DMS79 (cell line): ENCODE data around the gene RRBP1.

Source experiments
- DNase-seq: peaks from one replicate; lab custom pipeline; 2025; lab: John Stamatoyannopoulos, UW

The RRBP1 gene

GRCh38 chr20:17680836-17681725 is 961 bp downstream of the RRBP1 start:
- peak; percentile 8 for DNase-seq

- no peak for DNase-seq
These were observed 1.9 kb downstream of the RRBP1 start for GRCh38 chr20:17679941-17680835.

GRCh38 chr20:17678886-17679285 is 3.2 kb downstream of the RRBP1 start:
- no peak for DNase-seq

- no peak for DNase-seq
These were observed 3.7 kb downstream of the RRBP1 start for GRCh38 chr20:17678295-17678694.

DNA sequence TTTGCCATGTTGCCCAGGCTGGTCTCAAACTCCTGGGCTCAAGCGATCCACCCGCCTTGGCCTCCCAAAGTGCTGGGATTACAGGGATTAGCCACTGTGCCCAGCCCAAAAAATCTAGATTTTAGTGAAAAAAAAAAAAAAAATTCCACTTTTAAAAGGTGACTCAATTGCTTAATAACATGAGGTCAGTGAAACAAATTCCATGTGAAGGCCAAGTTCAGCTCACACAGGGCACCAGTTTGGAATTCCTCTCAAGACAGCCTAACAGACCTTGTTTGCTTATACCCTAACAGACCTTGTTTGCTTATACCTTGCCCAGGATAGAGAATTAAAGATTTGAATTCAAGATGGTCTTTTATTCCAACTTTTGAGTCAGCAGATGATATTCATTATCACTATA is 5.1 kb downstream of the RRBP1 start:
- no peak for DNase-seq

- DNase-seq: no peak
These were observed 5.7 kb downstream of the RRBP1 start for GRCh38 chr20:17676378-17676759.

DNA sequence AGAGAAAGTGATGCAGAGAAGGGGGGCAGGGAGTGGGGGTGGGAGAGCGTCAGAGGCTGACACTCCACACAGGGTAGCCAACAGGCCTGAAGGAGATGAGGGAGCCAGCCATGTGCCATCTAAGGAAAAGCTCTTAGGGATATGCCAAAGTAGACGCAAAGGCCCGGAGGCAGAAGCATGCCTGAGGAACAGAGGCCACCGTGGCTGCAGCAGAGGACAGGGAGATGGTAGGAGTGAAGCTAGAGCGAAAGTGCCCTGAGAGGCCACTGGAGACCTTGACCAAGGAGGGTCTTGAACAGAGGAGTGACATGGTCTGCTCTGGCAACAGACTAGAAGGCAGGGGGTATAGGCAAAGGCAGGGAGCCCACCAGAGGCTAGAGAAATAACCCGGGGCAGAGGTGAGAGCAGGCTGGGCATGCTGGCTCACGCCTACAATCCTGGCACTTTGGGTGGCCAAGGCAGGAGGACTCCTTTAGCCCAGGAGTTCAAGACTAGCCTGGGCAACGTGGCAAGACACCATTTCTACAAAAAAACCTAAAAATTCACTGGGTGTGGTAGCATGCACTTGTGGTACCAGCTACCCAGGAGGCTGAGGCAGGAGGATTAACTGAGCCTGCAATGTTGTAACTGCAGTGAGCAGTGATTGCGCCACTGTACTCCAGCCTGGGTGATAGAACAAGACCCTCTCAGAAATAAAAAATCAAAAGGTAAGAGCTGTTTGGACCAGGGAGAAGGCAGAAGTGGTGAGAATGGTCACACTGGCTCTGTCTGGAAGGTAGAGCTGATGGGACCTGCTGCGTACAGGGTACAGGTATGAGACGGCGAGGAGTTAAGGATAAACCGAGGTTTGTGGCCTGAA is 6.3 kb downstream of the RRBP1 start:
- no peak for DNase-seq

GRCh38 chr20:17674722-17675518 is 7.1 kb downstream of the RRBP1 start:
- DNase-seq: no peak

GRCh38 chr20:17673084-17673483 is 9.0 kb downstream of the RRBP1 start:
- DNase-seq: no peak

DNA sequence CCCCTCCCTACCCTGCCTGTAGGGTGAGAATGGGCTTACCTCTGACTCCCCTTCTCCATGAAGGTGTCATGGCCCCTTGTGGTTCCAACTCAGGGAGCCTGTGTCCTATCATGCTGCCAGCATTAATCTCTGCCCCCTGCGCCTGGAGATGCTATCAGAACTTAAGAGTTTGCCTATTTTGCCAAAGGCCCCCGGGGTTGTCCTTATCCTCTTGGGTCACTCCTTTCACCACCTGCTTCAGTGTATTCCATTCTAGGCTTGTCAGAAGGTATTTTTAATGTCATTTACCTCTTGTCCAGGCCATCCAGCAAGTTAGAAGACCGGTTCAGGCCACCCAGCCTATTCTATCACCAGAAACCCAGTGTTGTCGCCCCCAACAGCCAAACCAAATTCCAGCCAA is 10.5 kb downstream of the RRBP1 start:
- no peak for DNase-seq

DNA sequence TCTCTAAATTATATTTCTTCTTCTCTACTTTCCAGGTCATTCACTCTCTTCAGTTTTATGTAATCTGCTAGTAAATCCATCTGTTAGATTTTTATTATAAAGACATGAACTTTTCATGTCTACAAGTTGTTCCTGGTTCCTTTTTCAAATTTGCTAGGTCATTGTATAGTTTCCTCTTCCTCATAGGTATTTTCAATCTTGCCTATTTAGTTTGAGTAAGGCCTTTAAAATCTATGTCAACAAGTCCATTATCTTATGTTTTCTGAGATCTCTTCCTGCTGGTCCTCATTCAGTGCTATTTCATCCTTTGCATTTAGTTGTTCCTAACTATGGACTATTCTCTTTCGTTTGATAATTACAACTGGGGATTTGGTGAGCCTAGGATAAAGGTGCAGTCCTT is 11.0 kb downstream of the RRBP1 start:
- no peak for DNase-seq

DNA sequence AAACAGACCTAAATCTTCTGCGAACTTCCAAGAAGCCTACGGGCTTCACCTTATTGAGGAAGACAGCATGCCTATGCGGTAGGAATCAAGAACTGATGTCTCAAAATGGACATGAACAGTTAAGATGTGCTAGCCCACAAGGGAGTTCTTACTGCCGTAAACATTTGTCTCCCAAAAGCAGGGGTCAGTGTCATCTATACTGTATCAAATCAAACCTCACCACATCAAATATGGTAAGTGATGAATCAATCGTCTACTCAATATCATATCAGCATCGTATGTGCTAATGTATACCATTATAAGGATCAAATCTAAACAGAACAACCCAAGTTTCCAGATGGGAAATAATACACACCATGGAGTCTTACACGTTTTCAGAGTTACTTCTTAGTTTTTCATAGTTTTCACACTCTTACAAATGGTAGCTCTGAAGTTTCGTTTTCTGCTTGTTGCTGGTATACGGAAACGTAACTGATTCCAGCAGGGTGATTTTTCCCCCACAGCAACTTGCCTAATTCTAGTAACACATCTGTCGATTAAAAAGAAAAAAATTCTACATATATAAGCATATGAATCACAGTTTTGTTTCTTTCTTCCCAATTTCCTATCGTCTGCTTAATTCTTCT is 12.6 kb downstream of the RRBP1 start:
- DNase-seq: no peak

DNA sequence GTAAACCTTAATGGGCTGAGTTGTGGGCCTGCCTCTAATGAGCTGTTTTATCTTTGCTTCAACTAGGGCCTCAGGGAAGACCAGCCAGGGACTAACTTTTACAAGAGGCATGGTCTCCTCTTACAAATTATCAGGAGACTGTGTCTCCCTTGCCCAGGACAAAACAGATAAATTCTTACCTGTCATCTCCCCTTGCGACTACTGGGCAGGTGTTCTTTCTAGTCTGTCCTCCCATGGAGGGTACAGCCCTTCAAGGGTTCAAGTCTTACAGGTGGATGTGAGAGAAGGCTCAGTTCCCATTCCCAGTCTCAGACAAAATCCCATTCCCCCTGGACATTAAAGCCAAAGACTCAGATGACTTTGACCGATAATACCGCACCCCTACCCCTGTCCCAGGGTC is 13.6 kb downstream of the RRBP1 start:
- DNase-seq: no peak

- DNase-seq: no peak
These were observed 14.6 kb downstream of the RRBP1 start for GRCh38 chr20:17667445-17667844.

GRCh38 chr20:17666481-17666880 is 15.6 kb downstream of the RRBP1 start:
- no peak for DNase-seq

- DNase-seq: no peak
These were observed 16.3 kb downstream of the RRBP1 start for GRCh38 chr20:17665756-17666155.

DNA sequence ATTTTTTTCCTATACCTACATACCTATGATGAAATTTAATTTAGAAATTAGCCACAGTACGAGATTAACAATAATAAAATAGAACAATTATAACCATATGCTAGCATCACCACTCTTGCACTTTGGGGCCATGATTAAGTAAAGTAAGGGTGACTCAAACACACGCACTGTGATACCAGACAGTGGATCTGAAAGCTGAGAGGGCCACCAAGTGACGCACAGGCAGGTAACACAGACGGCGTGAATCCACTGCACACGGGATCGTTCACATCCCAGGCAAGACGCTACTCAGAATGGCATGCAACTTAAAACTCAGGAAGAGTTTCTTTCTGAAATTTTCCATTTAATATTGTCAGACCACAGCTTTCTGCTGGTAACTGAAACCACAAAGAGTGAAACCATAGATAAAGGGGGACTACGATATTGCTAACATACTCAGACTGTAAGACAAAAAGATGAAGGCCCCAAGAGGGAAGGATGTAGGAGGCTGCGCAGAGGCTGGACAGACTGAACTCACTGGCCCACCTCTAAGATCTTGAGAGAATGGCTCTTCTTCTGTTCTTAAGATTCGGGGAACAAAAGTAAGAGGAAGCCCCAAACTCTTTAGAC is 17.9 kb downstream of the RRBP1 start:
- no peak for DNase-seq

DNA sequence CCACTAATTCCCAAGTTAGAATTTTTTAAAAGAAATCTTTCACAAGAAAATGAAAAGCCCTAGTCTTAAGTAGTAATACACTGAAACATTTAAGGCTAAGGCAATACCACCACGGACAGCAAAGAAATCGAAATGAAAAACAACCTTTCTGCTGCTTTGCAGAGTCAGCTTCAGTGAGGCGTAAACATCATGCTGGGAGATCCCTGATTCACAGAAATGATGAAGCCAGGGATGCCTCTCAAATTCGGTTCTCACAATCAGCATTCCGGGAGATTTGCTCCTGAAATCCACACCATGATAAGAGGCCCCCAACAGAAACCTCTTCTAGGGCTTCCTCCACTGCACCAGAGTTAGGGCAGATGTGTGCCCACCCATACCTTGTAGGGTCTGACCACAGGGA is 18.6 kb downstream of the RRBP1 start:
- DNase-seq: no peak

DNA sequence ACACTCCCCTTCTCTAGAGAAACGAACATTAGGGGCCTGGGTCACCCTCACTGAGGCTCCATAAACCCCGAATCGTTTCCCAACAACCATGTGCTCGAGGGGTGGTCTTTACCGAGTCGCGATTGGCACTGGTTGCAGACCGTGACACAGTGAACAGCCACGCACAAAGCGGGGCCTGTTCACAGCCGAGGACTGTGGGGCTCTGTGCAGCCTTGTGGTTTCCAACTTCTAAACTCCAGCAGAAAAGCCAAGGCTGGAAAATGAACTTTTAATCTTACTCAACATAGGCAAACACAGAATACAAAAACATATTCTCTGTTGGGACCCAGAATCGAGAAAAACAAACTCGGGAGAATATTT is 19.0 kb downstream of the RRBP1 start:
- DNase-seq: no peak

GRCh38 chr20:17662333-17663039 is 19.6 kb downstream of the RRBP1 start:
- DNase-seq: no peak
